ENCODE measurements around the gene SLC12A7.
"Not testable (repeated sequence)": the region's sequence is repeated elsewhere in the genome, so short reads cannot be mapped to it uniquely, and the experiment has no call there.

Gene SLC12A7

DNA sequence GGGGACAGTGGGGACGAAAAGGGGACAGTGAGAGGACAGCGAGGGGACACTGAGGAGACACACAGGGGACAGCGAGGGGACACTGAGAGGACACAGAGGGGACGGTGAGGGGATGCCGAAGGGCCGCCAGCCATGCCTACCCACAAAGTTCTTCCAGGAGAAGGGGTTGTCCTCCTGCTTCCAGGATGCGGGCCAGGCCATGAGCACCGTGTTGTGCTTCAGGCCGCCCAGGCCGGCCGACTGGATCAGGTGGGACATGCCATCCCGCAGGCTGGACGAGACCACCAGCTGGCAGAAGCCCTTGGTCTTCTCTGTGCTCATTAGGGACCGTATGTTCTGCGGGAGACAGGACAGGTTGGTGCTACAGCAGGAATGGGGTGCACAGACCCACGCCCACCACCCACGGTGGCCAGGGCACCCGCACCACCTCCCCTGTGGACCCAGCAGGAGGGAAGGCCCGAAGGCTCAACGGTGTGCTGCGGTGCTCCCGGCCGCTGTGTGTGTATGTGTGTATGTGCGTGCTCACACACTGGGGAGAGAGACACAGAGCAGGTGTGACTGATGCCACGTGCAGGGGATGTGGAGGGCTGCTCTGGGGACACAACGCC is 46.6 kb downstream of the SLC12A7 start:
- H3K4me1 ChIP-seq (ENCODE audit: insufficient read depth, low read length): no peaks in the 10 kb centered on the region
- 91% methylated on average over 26 of the region's 26 CpGs for WGBS
- H3K27ac ChIP-seq (ENCODE audit: low read depth, low read length): no peak overlapping the region
- H3K36me3 ChIP-seq (ENCODE audit: insufficient read depth, low read length): peaks cover 34% of the 10 kb centered on the region
- no peaks in the 10 kb centered on the region for H3K27me3 ChIP-seq (ENCODE audit: insufficient read depth, low read length)
- no peaks in the 10 kb centered on the region for H3K9me3 ChIP-seq (ENCODE audit: insufficient read depth, low read depth, low read length)
- no peak overlapping the region for H3K9ac ChIP-seq (ENCODE audit: low read depth, low read length)
- no peak overlapping the region for H3K4me3 ChIP-seq (ENCODE audit: low read length)

DNA sequence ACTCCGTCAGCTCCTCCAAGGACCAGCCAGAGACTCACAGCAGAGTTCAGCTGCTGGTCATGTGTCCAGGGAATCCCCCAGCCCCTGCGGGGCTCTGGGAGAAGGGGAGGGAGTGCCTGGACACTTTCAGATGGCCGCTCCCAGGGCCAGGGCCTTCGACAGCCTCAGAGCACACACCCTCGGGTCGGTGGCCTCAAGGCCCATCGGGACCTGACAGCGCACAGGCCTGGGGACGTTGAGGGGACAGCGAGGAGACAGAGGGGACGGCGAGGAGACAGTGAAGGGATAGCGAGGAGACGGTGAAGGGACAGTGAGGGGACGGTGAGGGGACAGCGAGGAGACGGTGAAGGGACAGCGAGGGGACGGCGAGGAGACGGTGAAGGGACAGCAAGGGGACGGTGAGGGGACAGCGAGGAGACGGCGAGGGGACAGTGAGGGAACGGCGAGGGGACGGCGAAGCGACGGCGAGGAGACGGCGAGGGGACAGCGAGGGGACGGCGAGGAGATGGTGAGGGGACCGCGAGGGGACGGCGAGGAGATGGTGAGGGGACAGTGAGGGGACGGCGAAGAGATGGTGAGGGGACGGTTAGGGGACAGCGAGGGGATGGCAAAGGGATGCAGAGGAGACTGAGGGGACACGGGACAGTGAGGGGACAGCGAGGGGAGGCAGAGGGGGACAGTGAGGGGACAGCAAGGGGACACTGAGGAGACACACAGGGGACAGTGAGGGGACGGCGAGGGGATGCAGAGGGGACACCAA is 47.3 kb downstream of the SLC12A7 start:
- Histone ChIP-seq H3K36me3 (ENCODE audit: insufficient read depth, low read length) (peaks cover 40% of the 10 kb centered on the region), H3K9me3 (ENCODE audit: insufficient read depth, low read depth, low read length) (no peaks in the 10 kb centered on the region), H3K4me1 (ENCODE audit: insufficient read depth, low read length) (no peaks in the 10 kb centered on the region), H3K27me3 (ENCODE audit: insufficient read depth, low read length) (no peaks in the 10 kb centered on the region), H3K9ac (ENCODE audit: low read depth, low read length) (no peak overlapping the region), H3K4me3 (ENCODE audit: low read length) (no peak overlapping the region), H3K27ac (ENCODE audit: low read depth, low read length) (no peak overlapping the region)
- WGBS: 91% methylated on average over 49 of the region's 49 CpGs

DNA sequence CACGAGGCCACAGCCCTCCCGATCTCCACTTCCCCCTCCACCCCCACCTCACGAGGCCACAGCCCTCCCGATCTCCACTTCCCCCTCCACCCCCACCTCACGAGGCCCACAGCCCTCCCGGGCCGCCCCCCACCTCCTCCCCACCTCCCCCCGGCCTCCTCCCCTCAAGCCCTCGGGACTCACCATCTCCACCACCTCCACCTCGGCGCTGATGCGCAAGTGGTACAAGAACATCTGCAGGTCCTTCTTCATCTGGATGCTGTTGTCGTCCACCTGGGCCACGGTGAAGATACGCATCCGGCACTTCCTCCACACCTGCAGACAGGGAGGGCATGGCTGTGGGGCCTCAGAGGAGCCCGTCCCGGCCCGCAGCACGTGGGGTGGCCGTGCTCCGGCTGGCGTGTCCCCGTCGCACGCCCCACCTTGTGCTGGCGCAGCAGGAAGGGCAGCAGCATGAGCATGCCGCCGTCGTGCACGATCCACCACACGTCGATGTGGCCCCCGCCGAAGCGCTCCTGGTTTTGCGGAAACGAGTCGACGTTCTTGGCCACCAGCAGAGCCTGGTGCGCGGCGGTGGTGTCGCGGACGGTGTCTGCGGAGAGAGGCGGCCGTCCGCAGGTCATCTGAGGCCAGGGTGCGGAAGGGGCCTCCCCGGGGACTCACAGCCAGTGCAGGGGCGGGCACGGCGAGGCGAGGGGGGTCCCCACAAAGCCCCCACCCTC is 48.0 kb downstream of the SLC12A7 start:
- H3K27me3 ChIP-seq (ENCODE audit: insufficient read depth, low read length): no peaks in the 10 kb centered on the region
- H3K36me3 ChIP-seq (ENCODE audit: insufficient read depth, low read length): peaks cover 47% of the 10 kb centered on the region
- no peak overlapping the region for H3K9ac ChIP-seq (ENCODE audit: low read depth, low read length)
- H3K4me3 ChIP-seq (ENCODE audit: low read length): no peak overlapping the region
- no peak overlapping the region for H3K27ac ChIP-seq (ENCODE audit: low read depth, low read length)
- H3K4me1 ChIP-seq (ENCODE audit: insufficient read depth, low read length): no peaks in the 10 kb centered on the region
- 96% methylated on average over 49 of the region's 56 CpGs for WGBS
- no peaks in the 10 kb centered on the region for H3K9me3 ChIP-seq (ENCODE audit: insufficient read depth, low read depth, low read length)

DNA sequence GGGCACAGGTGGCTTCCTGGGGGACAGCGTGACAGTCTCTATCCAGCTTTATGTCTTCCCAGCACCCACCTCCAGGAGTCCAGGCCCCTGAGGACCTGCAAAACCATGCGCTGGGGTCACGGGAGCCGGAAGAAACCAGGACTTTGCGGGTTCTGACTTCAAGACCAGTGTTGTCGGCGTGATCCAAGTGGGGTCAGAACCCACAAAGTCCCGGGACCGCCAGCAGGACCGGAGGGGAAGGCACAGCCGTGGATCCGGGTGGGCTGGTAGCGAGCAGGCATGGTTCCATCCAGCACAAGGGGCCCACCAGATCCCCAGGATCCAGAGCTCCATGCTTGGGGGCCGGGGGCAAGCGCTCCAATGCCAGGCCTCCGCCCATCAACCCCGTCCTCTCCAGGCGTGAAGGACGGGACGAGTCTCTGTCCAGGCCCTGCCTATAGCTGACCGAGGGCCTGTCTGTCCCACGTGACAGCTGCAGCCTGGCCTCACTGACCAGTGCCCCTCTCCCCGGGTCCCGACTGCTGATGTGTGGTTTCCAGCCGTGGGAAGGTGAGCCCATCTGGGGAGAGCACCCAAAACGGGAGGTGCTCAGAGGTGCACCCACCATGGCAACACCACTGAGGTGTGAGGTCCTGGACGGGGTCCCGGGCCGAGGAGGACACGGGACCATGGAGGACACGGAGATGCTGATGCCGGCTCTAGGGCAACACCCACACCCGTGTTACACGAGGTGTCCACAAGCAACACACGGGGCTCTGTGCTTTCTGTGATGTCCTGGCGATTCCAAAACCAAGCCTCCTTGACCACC is 48.9 kb downstream of the SLC12A7 start:
- Histone ChIP-seq H3K27me3 (ENCODE audit: insufficient read depth, low read length) (no peaks in the 10 kb centered on the region), H3K27ac (ENCODE audit: low read depth, low read length) (no peak overlapping the region), H3K4me1 (ENCODE audit: insufficient read depth, low read length) (no peaks in the 10 kb centered on the region), H3K9me3 (ENCODE audit: insufficient read depth, low read depth, low read length) (no peaks in the 10 kb centered on the region), H3K36me3 (ENCODE audit: insufficient read depth, low read length) (peaks cover 54% of the 10 kb centered on the region), H3K9ac (ENCODE audit: low read depth, low read length) (no peak overlapping the region), H3K4me3 (ENCODE audit: low read length) (no peak overlapping the region)
- WGBS: 93% methylated on average over 36 of the region's 36 CpGs

DNA sequence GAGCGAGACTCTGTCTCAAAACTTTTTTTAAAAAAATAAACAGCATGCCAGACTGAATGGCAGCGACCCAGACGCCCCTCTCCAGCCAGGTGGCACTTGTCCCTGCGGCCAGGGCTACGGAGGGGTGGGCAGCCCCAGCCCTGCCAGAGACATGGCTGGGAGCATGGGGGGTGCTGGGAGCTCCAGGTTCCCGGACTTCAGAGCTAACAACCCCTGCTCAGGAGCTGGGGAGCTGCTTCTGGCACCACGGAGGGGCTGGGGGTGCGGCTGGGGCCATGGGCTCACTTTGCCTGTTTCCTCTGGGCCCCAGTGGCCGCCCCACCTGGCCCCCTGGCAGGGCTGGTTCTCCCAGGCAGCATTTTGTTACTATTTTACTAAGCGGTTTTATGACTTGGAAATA is 49.9 kb downstream of the SLC12A7 start:
- Histone ChIP-seq H3K27ac (ENCODE audit: low read depth, low read length) (no peak overlapping the region), H3K27me3 (ENCODE audit: insufficient read depth, low read length) (no peaks in the 10 kb centered on the region), H3K36me3 (ENCODE audit: insufficient read depth, low read length) (peaks cover 59% of the 10 kb centered on the region), H3K9ac (ENCODE audit: low read depth, low read length) (no peak overlapping the region), H3K9me3 (ENCODE audit: insufficient read depth, low read depth, low read length) (no peaks in the 10 kb centered on the region), H3K4me1 (ENCODE audit: insufficient read depth, low read length) (no peaks in the 10 kb centered on the region), H3K4me3 (ENCODE audit: low read length) (no peak overlapping the region)
- 96% methylated on average over 10 of the region's 10 CpGs for WGBS

DNA sequence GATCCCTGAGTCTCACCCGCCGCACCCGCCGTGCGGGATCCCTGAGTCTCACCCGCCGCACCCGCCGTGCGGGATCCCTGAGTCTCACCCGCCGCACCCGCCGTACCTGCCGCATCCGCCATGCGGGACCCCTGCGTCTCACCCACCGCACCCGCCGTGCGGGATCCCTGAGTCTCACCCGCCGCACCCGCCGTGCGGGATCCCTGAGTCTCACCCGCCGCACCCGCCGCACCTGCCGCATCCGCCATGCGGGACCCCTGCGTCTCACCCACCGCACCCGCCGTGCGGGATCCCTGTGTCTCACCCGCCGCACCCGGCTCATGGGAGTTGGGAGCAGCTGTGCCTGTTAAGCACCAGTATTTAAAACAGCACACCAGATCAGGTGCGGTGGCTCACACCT is 50.6 kb downstream of the SLC12A7 start:
- H3K4me1 ChIP-seq (ENCODE audit: insufficient read depth, low read length); H3K4me3 ChIP-seq (ENCODE audit: low read length); H3K9me3 ChIP-seq (ENCODE audit: insufficient read depth, low read depth, low read length); H3K27ac ChIP-seq (ENCODE audit: low read depth, low read length); H3K27me3 ChIP-seq (ENCODE audit: insufficient read depth, low read length); H3K9ac ChIP-seq (ENCODE audit: low read depth, low read length): not testable (repeated sequence)
- peaks cover 63% of the 10 kb centered on the region for H3K36me3 ChIP-seq (ENCODE audit: insufficient read depth, low read length)
- WGBS: 97% methylated on average over 13 of the region's 43 CpGs

DNA sequence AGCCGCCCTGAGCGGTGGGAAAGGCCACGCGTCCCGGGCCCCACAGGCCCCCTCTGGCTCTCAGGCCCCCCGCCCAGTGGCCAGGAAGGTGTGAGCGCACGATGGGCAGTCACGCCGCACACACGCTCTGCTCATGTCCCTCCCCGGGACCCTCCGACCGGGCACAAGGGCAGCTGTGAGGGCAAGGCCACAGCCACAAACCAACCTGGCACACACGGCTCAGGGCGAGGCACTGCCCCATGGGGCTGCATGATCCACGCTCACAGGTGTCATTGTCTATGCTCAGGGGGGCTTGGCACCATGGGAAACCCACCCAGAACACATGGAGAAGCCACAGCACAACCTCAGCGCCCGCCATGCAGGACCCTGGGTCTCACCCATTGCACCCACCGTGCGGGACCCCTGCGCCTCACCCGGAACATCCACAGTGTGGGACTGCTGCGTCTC is 51.3 kb downstream of the SLC12A7 start:
- 84% methylated on average over 24 of the region's 24 CpGs for WGBS
- Histone ChIP-seq H3K27ac (ENCODE audit: low read depth, low read length) (no peak overlapping the region), H3K9ac (ENCODE audit: low read depth, low read length) (no peak overlapping the region), H3K4me1 (ENCODE audit: insufficient read depth, low read length) (no peaks in the 10 kb centered on the region), H3K36me3 (ENCODE audit: insufficient read depth, low read length) (peaks cover 65% of the 10 kb centered on the region), H3K9me3 (ENCODE audit: insufficient read depth, low read depth, low read length) (no peaks in the 10 kb centered on the region), H3K27me3 (ENCODE audit: insufficient read depth, low read length) (no peaks in the 10 kb centered on the region), H3K4me3 (ENCODE audit: low read length) (no peak overlapping the region)

DNA sequence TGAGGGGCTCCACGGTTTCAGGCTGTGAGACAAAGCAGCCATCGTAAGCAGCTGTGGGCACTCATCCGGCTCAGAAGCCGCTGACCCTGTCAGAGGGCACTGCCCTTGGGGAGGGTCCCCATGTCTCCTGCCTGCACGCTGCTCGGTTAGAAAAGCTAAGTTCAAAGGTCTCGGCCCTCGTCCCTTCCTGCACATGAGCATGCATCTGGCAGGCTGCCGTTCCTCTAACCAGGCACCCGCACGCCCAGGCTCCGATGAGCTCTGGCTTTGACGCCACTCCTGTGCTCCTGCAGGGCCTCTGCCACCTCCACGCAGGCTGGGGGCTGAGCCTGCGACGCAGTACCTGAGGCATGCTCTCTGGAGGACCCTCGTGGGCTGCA is 52.0 kb downstream of the SLC12A7 start:
- Histone ChIP-seq H3K27ac (ENCODE audit: low read depth, low read length) (no peak overlapping the region), H3K9ac (ENCODE audit: low read depth, low read length) (no peak overlapping the region), H3K27me3 (ENCODE audit: insufficient read depth, low read length) (no peaks in the 10 kb centered on the region), H3K36me3 (ENCODE audit: insufficient read depth, low read length) (peaks cover 65% of the 10 kb centered on the region), H3K4me1 (ENCODE audit: insufficient read depth, low read length) (no peaks in the 10 kb centered on the region), H3K4me3 (ENCODE audit: low read length) (no peak overlapping the region), H3K9me3 (ENCODE audit: insufficient read depth, low read depth, low read length) (no peaks in the 10 kb centered on the region)
- 89% methylated on average over 17 of the region's 17 CpGs for WGBS

DNA sequence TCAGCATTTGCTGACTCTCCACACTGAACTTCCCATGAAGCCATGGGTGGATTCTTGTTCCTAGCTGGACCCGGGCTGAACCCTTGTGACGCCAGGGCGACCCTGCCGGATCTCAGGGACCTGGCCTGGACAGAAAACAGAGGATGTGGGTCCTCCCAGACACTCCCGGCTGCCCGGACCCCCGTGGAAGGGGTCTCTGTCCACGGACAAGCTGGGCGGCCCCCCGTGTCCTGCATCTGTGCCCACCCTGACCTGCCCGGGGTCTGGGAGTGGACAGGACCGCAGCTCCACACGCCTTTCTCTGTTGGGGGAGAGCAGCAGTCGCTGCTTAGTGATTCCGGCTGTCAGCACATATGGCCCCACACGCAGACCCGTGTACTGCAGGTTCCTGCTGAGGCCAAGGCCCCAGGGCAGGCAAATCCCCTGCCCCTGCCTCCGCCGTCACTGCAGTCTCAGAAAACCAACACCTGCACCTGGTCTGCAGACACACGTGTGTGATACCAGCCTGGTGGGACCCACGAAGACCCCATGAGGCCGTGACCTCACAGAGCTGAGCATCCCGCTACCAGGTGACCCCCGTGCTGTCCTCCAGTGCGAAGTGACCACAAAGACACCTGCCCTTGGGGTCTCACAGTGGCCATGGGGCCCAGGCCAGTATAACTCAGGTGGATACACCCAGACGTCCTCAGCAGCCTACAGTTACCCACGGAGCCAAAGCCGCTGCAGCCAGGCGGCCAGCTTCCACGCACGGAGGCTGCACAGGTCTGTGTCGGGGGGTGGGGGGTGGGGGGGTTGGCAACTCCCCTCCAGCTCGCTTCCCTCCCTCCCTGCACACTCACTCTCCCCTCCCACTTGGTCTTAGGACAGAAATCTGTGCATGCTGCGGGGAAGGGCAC is 52.6 kb downstream of the SLC12A7 start:
- H3K9ac ChIP-seq (ENCODE audit: low read depth, low read length): no peak overlapping the region
- H3K36me3 ChIP-seq (ENCODE audit: insufficient read depth, low read length): peaks cover 68% of the 10 kb centered on the region
- H3K4me3 ChIP-seq (ENCODE audit: low read length): no peak overlapping the region
- 94% methylated on average over 29 of the region's 34 CpGs for WGBS
- H3K4me1 ChIP-seq (ENCODE audit: insufficient read depth, low read length): no peaks in the 10 kb centered on the region
- H3K9me3 ChIP-seq (ENCODE audit: insufficient read depth, low read depth, low read length): no peaks in the 10 kb centered on the region
- H3K27ac ChIP-seq (ENCODE audit: low read depth, low read length): no peak overlapping the region
- H3K27me3 ChIP-seq (ENCODE audit: insufficient read depth, low read length): no peaks in the 10 kb centered on the region

All from HUES64 (cell line).